HUES64 (cell line): Measurements from ENCODE around the gene NHEJ1.
A peak's percentile ranks its signal among the peaks of the same experiment; 100 is the strongest.

Experiments used
- H3K27ac ChIP-seq: 2 replicates; pipeline ENCODE4 v1.7.0; 2013; ENCODE audit warnings: low read depth, low read length, inconsistent platforms
- H3K27me3 ChIP-seq: 2 replicates; pipeline ENCODE4 v1.6.1; 2013; ENCODE audit warnings: mild to moderate bottlenecking, low read length; ENCODE audit not compliant: insufficient read depth
- H3K36me3 ChIP-seq: 2 replicates; pipeline ENCODE4 v1.6.1; 2013; ENCODE audit warnings: mild to moderate bottlenecking, low read length; ENCODE audit not compliant: insufficient read depth
- H3K4me1 ChIP-seq: 2 replicates; pipeline ENCODE4 v1.6.1; 2013; ENCODE audit warnings: mild to moderate bottlenecking, low read length, moderate library complexity; ENCODE audit not compliant: insufficient read depth
- H3K4me3 ChIP-seq: 2 replicates; pipeline ENCODE4 v1.5.1; 2013; ENCODE audit warnings: mild to moderate bottlenecking, low read length, moderate library complexity
- H3K9ac ChIP-seq: 2 replicates; pipeline ENCODE4 v1.6.1; 2013; ENCODE audit warnings: mild to moderate bottlenecking, low read depth, low read length
- H3K9me3 ChIP-seq: 2 replicates; pipeline ENCODE4 v1.6.1; 2013; ENCODE audit warnings: low read depth, low read length; ENCODE audit not compliant: insufficient read depth
- WGBS: fragments of 150-250, 120-280 bp; methylation state at CpG from one replicate; pipeline ENCODE4 v1.1.7; 2013; ENCODE audit warnings: missing lambda C conversion rate; 5-methylcytosine and 5-hydroxymethylcytosine counted together

Gene NHEJ1

GRCh38 chr2:219078951-219079350 is 81.7 kb downstream of the NHEJ1 start:
- peaks cover 9% of the 10 kb centered on the region for H3K36me3 ChIP-seq
- H3K9me3 ChIP-seq = no peaks in the 10 kb centered on the region
- H3K9ac ChIP-seq = no peak overlapping the region
- no peak overlapping the region for H3K4me3 ChIP-seq
- H3K27ac ChIP-seq = no peak overlapping the region
- WGBS = 95% methylated on average over 4 of the region's 4 CpGs
- peaks cover 3% of the 10 kb centered on the region; the same call in 1 of the 2 replicates for H3K27me3 ChIP-seq
- peaks cover 3% of the 10 kb centered on the region for H3K4me1 ChIP-seq

DNA sequence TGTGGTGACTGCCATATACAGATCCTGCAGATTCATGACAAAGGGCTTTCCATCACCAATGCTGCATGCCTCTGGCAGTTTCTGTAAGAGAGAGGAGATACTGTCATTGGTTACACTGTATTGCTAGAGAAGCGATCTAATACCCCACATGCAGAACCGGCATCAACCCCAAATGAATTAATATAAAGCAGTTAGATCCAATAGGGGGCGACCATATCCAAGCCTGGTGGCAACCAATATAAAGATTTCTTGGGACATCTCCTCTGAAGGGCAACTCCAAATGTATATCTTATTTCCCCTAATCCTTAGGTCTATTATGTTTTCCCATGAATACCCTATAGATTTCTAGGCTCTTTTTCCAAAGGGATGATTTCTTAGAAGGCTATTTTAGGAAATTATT is 82.5 kb downstream of the NHEJ1 start:
- H3K9me3 ChIP-seq = no peaks in the 10 kb centered on the region
- no peak overlapping the region for H3K27ac ChIP-seq
- WGBS = 86% methylated on average over 3 of the region's 3 CpGs
- H3K27me3 ChIP-seq = peaks cover 3% of the 10 kb centered on the region; the same call in 1 of the 2 replicates
- H3K4me1 ChIP-seq = peaks cover 3% of the 10 kb centered on the region
- no peak overlapping the region for H3K4me3 ChIP-seq
- H3K9ac ChIP-seq = no peak overlapping the region
- peaks cover 9% of the 10 kb centered on the region for H3K36me3 ChIP-seq

GRCh38 chr2:219076253-219076652 is 84.4 kb downstream of the NHEJ1 start:
- peaks cover 1% of the 10 kb centered on the region for H3K4me1 ChIP-seq
- H3K36me3 ChIP-seq = peaks cover 9% of the 10 kb centered on the region
- no peak overlapping the region for H3K27ac ChIP-seq
- no peak overlapping the region for H3K4me3 ChIP-seq
- H3K27me3 ChIP-seq = no peaks in the 10 kb centered on the region
- H3K9me3 ChIP-seq = no peaks in the 10 kb centered on the region
- no peak overlapping the region for H3K9ac ChIP-seq
- WGBS = 96% methylated on average over 3 of the region's 3 CpGs

DNA sequence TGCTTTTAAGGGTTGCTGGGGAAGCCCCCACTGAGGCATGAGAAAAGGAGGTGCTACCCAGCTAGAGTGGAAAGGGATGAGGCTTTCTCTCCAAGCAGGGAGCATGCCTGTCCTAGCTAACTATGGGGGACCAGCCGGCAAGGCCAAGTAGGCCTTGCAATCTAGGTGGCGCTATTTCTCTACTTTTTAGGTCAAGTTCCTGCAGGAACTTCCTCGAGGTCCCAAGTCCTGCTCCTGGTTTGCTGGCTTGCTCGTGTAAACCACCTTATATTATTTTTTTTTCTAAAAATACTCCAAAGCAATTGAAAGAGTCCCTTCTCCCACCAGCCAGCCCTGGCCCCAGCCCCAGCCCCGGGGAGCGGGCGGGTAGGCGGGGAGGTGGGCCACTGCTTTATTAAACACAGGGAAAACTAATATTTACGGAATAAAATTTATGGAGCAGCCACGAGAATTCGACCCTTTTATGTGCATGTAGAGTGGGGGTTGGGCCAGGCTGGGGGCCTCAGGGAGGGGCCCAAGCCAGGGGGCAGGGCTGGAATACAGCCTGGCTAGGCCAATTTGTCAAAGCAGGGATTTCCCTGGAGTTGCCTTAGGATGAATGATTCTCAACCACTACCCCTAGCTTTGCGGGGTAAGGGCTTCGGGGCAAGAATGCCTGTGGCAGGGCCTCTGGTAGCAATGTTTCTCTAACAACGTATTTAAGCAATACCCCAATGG is 87.0 kb downstream of the NHEJ1 start:
- 40% methylated on average over 13 of the region's 14 CpGs for WGBS
- H3K9me3 ChIP-seq = no peaks in the 10 kb centered on the region

DNA sequence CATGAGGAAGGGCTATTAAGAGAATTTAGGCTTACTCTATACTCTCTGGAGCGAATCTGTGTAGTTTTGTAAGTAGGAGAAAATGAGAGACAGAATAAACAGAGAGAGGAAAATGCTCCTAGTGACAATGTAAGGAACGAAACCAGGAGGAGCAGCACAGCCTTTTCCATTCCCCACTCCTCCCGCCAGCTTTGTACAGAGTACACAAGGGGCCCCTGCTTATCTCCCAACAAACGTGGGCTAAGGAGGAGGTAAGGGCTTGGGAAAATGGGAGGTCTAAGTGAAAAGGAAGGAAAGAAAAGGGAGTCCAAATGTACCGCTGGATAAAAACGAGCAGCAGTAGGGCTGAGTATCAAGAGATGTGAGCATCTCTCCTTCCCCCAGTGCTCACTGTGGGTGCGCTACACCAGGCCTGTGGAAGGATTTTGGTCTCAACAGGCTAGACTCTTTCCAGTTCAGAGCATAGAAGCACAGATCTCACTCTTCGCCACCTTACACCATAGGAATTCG is 87.8 kb downstream of the NHEJ1 start:
- no peaks in the 10 kb centered on the region for H3K9me3 ChIP-seq
- H3K9ac ChIP-seq = no peak overlapping the region
- H3K27ac ChIP-seq = no peak overlapping the region
- H3K27me3 ChIP-seq = no peaks in the 10 kb centered on the region
- H3K36me3 ChIP-seq = peaks cover 9% of the 10 kb centered on the region
- H3K4me1 ChIP-seq = no peaks in the 10 kb centered on the region; the same call in 1 of the 2 replicates
- 94% methylated on average over 9 of the region's 9 CpGs for WGBS
- no peak overlapping the region for H3K4me3 ChIP-seq

More for the DNA sequence above, 87.0 kb downstream of the NHEJ1 start:
- Histone ChIP-seq H3K27ac (peak overlapping the region; percentile 42; the same call in 1 of the 2 replicates), H3K9ac (no peak overlapping the region), H3K4me3 (no peak overlapping the region), H3K27me3 (no peaks in the 10 kb centered on the region), H3K36me3 (peaks cover 9% of the 10 kb centered on the region), H3K4me1 (no peaks in the 10 kb centered on the region; the same call in 1 of the 2 replicates)

DNA sequence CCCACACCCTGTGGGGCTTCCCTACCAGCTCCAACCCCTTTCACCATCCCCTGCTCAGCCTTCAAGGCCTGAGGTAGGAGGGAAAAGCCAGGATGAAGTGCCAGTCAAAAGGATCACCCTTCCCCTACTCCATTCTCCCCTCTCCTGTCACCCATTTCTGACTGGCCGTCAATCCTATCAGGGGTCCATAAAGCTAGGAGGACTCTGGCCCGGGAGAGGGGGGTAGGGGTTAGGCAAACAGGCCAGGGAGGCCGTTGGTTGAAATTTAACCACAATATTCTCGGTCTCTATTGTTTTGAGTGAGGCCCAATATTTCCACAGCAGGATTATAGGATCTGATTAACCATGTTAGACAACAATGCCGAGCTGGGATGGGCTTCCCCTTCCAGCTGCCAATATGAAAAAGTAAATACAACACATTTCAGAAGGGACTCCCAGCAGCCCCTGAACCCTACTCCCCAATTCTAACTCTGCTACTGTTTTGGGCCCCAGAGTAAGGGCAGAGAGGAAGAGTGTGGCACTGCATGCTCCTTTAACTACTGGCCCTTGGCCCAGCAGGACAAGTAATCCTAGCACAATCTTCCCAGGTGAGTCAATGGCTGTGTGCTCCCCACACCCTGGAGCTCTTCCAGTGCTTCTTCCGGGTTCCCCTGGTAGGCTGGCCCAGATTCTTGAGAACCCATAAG is 89.3 kb downstream of the NHEJ1 start:
- WGBS = 88% methylated on average over 6 of the region's 6 CpGs
- no peak overlapping the region for H3K4me3 ChIP-seq

GRCh38 chr2:219065484-219065883 is 95.1 kb downstream of the NHEJ1 start:
- peaks cover 53% of the 10 kb centered on the region for H3K27me3 ChIP-seq
- H3K36me3 ChIP-seq = no peaks in the 10 kb centered on the region
- peaks cover 10% of the 10 kb centered on the region for H3K4me1 ChIP-seq
- no peak overlapping the region for H3K4me3 ChIP-seq
- H3K9me3 ChIP-seq = no peaks in the 10 kb centered on the region
- WGBS = 94% methylated on average over 1 of the region's 1 CpG
- no peak overlapping the region for H3K9ac ChIP-seq
- no peak overlapping the region for H3K27ac ChIP-seq

More for the DNA sequence above, 89.3 kb downstream of the NHEJ1 start:
- no peak overlapping the region for H3K27ac ChIP-seq
- H3K9me3 ChIP-seq = no peaks in the 10 kb centered on the region
- no peaks in the 10 kb centered on the region for H3K27me3 ChIP-seq
- H3K4me1 ChIP-seq = no peaks in the 10 kb centered on the region; the same call in 1 of the 2 replicates
- H3K9ac ChIP-seq = no peak overlapping the region
- no peaks in the 10 kb centered on the region; the same call in 1 of the 2 replicates for H3K36me3 ChIP-seq

DNA sequence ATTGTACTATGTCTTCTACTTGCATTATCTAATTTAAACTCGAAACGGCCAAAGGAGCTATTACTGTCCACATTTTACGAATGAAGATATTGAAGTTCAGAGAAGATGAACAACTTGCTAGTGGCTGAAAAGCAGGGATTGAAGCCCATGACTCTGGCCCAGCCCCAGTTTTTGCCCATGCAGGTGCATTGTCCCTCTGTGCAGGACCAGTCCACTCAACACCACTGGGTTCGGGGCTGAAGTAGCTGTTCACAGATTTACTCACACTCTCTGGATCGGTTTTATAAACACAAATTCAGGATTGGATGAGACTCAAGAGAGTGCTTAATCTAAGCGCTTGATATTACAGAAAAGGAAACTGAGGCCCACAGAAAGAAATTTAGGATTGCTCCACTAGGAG is 98.5 kb downstream of the NHEJ1 start:
- Histone ChIP-seq H3K9me3 (no peaks in the 10 kb centered on the region), H3K4me1 (peaks cover 14% of the 10 kb centered on the region), H3K9ac (no peak overlapping the region), H3K4me3 (no peak overlapping the region), H3K27me3 (peaks cover 87% of the 10 kb centered on the region), H3K27ac (no peak overlapping the region), H3K36me3 (no peaks in the 10 kb centered on the region)
- WGBS = 77% methylated on average over 6 of the region's 6 CpGs

GRCh38 chr2:219060821-219061791 is 99.5 kb downstream of the NHEJ1 start, which contains the start of gene IHH:
IHH (minus strand) TSS chr2:219060921; CDS start chr2:219060467, 454 bp downstream.
- Histone ChIP-seq H3K27me3 (peaks cover 97% of the 10 kb centered on the region), H3K9me3 (no peaks in the 10 kb centered on the region), H3K4me1 (peaks cover 14% of the 10 kb centered on the region), H3K27ac (no peak within 1 kb of the TSS), H3K9ac (no peak within 1 kb of the TSS), H3K4me3 (peak within 1 kb of the TSS; percentile 37), H3K36me3 (no peaks in the 10 kb centered on the region)
- 4% methylated on average over 76 of the region's 76 CpGs for WGBS

DNA sequence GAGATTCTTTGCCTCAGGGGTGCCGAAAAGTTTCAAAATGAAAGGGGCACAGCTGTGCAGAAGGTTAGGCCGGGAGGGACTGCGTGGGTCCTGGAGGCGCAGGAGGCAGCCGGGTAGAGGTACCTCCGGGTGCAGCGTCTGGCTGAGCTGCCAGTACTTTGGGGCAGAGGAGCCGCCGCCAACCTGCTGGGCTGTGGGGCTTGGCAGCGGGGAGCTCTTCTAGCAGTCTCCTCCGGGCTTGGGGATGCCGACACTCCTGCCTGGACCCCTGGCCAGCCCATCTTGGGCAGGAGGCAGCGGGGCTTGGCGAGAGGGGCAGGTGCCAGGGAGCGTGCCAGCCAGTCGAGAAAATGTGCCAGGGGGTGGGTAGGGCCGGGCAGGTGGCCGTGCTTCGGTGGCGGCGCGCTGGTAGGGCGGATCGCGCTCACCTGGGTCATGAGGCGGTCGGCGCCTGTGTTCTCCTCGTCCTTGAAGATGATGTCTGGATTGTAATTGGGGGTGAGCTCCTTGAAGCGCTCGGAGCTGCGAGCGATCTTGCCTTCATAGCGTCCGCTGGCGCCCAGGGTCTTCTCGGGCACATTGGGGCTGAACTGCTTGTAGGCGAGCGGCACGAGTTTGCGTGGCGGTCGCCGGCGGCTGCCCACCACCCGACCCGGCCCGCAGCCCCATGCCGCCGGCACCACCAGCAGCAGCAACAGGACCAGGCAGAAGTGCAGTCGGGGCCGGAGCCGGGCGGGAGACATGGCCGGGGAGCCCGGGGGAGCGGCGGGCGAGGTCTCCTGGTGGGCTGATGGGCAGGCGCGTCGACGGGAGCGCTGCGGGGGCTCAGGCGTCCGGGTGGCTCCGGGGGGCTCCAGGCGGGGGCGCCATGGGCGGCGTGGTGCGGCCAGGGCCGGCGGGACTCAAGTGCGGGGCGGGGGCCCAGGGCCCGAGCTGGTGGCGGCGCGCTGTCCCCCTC is 100.6 kb downstream of the NHEJ1 start:
- peaks cover 14% of the 10 kb centered on the region for H3K4me1 ChIP-seq
- peaks cover 100% of the 10 kb centered on the region for H3K27me3 ChIP-seq
- H3K9ac ChIP-seq = no peak overlapping the region
- H3K4me3 ChIP-seq = peak overlapping the region; percentile 19
- no peaks in the 10 kb centered on the region for H3K36me3 ChIP-seq
- H3K27ac ChIP-seq = no peak overlapping the region
- H3K9me3 ChIP-seq = no peaks in the 10 kb centered on the region
- WGBS = 6% methylated on average over 81 of the region's 81 CpGs
